ENCODE data around the gene PDGFB. TPM values are rescaled to one million over a fixed set of nuclear protein-coding genes. Genes with fewer than 3 reads are reported as not detected.
A peak's percentile ranks its signal among the peaks of the same experiment; 100 is the strongest.

PDGFB gene
- total RNA-seq, 1 experiment from 2014 or later, result 78.0 TPM

DNA sequence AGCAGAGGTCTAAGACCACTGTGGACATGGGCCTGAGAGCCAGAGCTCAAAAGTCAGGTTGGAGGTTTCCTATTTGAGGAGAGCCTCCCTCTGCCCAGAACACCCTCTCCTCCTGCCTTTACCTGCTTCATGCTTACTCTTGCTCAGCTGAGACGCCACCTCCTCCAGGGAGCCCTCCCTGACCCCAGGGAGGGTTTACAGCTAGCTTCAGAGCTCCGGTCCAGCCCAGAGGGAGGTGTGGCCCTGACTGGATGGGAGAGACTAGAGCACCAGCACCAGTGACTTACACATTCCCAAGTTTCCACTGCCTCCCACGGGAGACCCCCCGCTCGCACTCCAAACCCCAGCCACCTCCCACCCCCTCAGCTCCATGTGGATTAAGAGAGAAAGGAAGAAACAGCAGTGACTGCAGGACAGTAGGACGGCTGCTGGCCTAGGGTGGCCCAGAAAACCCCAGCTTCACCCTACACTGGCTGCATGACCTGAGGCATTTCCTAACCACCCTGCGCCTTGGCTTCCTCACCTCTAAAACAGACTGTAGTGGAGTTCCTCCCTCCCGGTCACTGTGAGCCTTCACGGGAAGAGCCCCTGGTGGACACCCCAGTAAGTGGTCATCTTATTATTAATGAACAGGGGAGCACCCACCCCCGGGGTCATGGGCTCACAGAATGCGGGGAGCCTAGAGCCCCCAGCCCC is 24.5 kb upstream of the PDGFB start:
- H3K4me1 ChIP-seq (ENCODE audit: control insufficient read depth, insufficient read depth, low read length), result 0 out of 2 replicates have a peak, but pooled peaks cover 2% of the 10 kb centered on the region
- POLR2A ChIA-PET, result interaction anchor here (0.6 kb wide), 1 partner anchor 85 kb away, joined by 3 read pairs; no protein-coding TSS in a partner anchor
- CTCF ChIA-PET, result interaction anchor here (0.7 kb wide), 1 partner anchor 177 kb away, joined by 3 read pairs; no protein-coding TSS in a partner anchor
- in situ Hi-C loops (cut with HindIII; ENCODE audit: low pct_unique_long_range_greater_than_20kb, low sequenced_read_pairs), result no loop called here
- TF ChIP-seq REST (IDR thresholded peaks at IDR 0.05; ENCODE audit: insufficient read depth in 1 of 2, low read depth in 2 of 2, low read length in 1 of 2) (no peak), TCF7L2 (IDR thresholded peaks at IDR 0.05; ENCODE audit: low read depth, low read length) (no peak), SIN3A (IDR thresholded peaks at IDR 0.05; ENCODE audit: borderline replicate concordance, insufficient read depth, low read depth, low read length) (no peak), POLR2AphosphoS5 (IDR thresholded peaks at IDR 0.05; ENCODE audit: low read depth, low read length) (no peak)
- TF ChIP-seq, protein P1, sequence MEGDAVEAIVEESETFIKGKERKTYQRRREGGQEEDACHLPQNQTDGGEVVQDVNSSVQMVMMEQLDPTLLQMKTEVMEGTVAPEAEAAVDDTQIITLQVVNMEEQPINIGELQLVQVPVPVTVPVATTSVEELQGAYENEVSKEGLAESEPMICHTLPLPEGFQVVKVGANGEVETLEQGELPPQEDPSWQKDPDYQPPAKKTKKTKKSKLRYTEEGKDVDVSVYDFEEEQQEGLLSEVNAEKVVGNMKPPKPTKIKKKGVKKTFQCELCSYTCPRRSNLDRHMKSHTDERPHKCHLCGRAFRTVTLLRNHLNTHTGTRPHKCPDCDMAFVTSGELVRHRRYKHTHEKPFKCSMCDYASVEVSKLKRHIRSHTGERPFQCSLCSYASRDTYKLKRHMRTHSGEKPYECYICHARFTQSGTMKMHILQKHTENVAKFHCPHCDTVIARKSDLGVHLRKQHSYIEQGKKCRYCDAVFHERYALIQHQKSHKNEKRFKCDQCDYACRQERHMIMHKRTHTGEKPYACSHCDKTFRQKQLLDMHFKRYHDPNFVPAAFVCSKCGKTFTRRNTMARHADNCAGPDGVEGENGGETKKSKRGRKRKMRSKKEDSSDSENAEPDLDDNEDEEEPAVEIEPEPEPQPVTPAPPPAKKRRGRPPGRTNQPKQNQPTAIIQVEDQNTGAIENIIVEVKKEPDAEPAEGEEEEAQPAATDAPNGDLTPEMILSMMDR (IDR thresholded peaks at IDR 0.05), result no peak
- ATAC-seq, result peak; percentile 68
- no peaks in the 10 kb centered on the region for H3K9me3 ChIP-seq (ENCODE audit: control insufficient read depth, insufficient read depth, low read depth, low read length)
- intact Hi-C loops (cut with micrococcal nuclease; ENCODE audit: unreplicated experiment), result no loop called here
- H3K27ac ChIP-seq (ENCODE audit: low read length), result peak overlapping the region; percentile 34; the same call in 1 of the 2 replicates
- H3K4me3 ChIP-seq (ENCODE audit: low read depth in 2 of 2, low read length in 2 of 2), result no peak overlapping the region
- H3K27me3 ChIP-seq (ENCODE audit: control insufficient read depth, insufficient read depth, low read length), result no peaks in the 10 kb centered on the region
- DNase-seq (ENCODE audit: low read depth, low spot score), result no peak
- no peaks in the 10 kb centered on the region for H3K36me3 ChIP-seq (ENCODE audit: control insufficient read depth, insufficient read depth, low read length)
- no TSS peak for BruUV-seq (replicated peaks)

DNA sequence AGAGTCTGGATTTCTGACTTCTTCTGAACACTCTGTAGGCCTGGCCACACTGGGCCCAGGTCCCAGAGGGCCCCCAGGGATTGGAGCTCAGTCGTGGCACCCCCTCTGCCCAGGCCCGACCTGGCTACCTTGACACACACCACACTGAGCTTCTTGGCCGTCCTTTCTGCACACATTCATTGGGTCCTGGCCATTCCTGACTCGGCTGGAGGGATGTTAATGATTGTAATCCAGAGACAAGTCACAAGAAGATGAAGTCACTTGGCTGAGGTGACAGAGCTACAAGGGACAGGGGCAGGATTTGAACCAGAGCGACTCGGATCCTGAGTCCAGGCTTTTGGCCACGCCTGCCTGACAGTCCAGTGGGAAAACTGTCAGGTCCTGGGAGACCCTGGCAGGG is 23.9 kb upstream of the PDGFB start:
- H3K27me3 ChIP-seq (ENCODE audit: control insufficient read depth, insufficient read depth, low read length), result no peaks in the 10 kb centered on the region
- H3K4me3 ChIP-seq (ENCODE audit: low read depth in 2 of 2, low read length in 2 of 2), result no peak overlapping the region
- no peaks in the 10 kb centered on the region for H3K9me3 ChIP-seq (ENCODE audit: control insufficient read depth, insufficient read depth, low read depth, low read length)
- TF ChIP-seq TCF7L2 (IDR thresholded peaks at IDR 0.05; ENCODE audit: low read depth, low read length) (no peak), REST (IDR thresholded peaks at IDR 0.05; ENCODE audit: insufficient read depth in 1 of 2, low read depth in 2 of 2, low read length in 1 of 2) (no peak), SIN3A (IDR thresholded peaks at IDR 0.05; ENCODE audit: borderline replicate concordance, insufficient read depth, low read depth, low read length) (no peak), POLR2AphosphoS5 (IDR thresholded peaks at IDR 0.05; ENCODE audit: low read depth, low read length) (no peak)
- TF ChIP-seq, protein P1 (IDR thresholded peaks at IDR 0.05), result no peak
- no peaks in the 10 kb centered on the region for H3K36me3 ChIP-seq (ENCODE audit: control insufficient read depth, insufficient read depth, low read length)
- CTCF ChIA-PET, result no interaction called here
- BruUV-seq (replicated peaks), result no TSS peak
- intact Hi-C loops (cut with micrococcal nuclease; ENCODE audit: unreplicated experiment), result no loop called here
- no peak for ATAC-seq
- DNase-seq (ENCODE audit: low read depth, low spot score), result no peak
- H3K4me1 ChIP-seq (ENCODE audit: control insufficient read depth, insufficient read depth, low read length), result 0 out of 2 replicates have a peak, but pooled peaks cover 2% of the 10 kb centered on the region
- in situ Hi-C loops (cut with HindIII; ENCODE audit: low pct_unique_long_range_greater_than_20kb, low sequenced_read_pairs), result no loop called here
- H3K27ac ChIP-seq (ENCODE audit: low read length), result peak overlapping the region; percentile 34; the same call in 1 of the 2 replicates
- POLR2A ChIA-PET, result interaction anchor here (0.6 kb wide), 1 partner anchor 225 kb away, joined by 13 read pairs; no protein-coding TSS in a partner anchor
